ENCODE data around the gene HLA-DMA. TPM values are rescaled to one million over a fixed set of nuclear protein-coding genes. Genes with fewer than 3 reads are reported as not detected.

Gene HLA-DMA
- total and polyA plus RNA-seq, 2 of the 8 experiments (the other 6 are each of a cell fraction or from before 2014, with no cell fraction given), result 13.3 to 23.1 TPM

DNA sequence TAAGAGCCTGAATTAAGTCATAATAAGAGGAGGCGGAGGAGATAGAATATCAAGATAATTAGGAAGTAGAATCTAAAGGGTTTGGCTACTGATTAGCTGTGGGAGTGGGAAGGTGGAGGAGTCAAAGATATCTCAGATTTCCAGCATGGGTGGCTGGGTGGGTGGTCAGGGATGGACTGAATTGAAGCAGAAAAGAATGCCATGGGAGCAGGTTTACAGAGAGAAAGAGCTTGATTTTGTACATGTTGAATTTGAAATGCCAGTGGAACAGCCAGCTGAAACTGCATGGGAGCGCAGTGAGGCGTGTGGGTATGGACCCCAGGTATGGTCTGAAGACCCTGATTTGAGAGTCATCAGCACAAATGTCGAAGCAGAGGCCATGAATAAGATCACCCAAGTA, 1.4 kb upstream of the HLA-DMA start (continued):
- TF ChIP-seq, protein P1, sequence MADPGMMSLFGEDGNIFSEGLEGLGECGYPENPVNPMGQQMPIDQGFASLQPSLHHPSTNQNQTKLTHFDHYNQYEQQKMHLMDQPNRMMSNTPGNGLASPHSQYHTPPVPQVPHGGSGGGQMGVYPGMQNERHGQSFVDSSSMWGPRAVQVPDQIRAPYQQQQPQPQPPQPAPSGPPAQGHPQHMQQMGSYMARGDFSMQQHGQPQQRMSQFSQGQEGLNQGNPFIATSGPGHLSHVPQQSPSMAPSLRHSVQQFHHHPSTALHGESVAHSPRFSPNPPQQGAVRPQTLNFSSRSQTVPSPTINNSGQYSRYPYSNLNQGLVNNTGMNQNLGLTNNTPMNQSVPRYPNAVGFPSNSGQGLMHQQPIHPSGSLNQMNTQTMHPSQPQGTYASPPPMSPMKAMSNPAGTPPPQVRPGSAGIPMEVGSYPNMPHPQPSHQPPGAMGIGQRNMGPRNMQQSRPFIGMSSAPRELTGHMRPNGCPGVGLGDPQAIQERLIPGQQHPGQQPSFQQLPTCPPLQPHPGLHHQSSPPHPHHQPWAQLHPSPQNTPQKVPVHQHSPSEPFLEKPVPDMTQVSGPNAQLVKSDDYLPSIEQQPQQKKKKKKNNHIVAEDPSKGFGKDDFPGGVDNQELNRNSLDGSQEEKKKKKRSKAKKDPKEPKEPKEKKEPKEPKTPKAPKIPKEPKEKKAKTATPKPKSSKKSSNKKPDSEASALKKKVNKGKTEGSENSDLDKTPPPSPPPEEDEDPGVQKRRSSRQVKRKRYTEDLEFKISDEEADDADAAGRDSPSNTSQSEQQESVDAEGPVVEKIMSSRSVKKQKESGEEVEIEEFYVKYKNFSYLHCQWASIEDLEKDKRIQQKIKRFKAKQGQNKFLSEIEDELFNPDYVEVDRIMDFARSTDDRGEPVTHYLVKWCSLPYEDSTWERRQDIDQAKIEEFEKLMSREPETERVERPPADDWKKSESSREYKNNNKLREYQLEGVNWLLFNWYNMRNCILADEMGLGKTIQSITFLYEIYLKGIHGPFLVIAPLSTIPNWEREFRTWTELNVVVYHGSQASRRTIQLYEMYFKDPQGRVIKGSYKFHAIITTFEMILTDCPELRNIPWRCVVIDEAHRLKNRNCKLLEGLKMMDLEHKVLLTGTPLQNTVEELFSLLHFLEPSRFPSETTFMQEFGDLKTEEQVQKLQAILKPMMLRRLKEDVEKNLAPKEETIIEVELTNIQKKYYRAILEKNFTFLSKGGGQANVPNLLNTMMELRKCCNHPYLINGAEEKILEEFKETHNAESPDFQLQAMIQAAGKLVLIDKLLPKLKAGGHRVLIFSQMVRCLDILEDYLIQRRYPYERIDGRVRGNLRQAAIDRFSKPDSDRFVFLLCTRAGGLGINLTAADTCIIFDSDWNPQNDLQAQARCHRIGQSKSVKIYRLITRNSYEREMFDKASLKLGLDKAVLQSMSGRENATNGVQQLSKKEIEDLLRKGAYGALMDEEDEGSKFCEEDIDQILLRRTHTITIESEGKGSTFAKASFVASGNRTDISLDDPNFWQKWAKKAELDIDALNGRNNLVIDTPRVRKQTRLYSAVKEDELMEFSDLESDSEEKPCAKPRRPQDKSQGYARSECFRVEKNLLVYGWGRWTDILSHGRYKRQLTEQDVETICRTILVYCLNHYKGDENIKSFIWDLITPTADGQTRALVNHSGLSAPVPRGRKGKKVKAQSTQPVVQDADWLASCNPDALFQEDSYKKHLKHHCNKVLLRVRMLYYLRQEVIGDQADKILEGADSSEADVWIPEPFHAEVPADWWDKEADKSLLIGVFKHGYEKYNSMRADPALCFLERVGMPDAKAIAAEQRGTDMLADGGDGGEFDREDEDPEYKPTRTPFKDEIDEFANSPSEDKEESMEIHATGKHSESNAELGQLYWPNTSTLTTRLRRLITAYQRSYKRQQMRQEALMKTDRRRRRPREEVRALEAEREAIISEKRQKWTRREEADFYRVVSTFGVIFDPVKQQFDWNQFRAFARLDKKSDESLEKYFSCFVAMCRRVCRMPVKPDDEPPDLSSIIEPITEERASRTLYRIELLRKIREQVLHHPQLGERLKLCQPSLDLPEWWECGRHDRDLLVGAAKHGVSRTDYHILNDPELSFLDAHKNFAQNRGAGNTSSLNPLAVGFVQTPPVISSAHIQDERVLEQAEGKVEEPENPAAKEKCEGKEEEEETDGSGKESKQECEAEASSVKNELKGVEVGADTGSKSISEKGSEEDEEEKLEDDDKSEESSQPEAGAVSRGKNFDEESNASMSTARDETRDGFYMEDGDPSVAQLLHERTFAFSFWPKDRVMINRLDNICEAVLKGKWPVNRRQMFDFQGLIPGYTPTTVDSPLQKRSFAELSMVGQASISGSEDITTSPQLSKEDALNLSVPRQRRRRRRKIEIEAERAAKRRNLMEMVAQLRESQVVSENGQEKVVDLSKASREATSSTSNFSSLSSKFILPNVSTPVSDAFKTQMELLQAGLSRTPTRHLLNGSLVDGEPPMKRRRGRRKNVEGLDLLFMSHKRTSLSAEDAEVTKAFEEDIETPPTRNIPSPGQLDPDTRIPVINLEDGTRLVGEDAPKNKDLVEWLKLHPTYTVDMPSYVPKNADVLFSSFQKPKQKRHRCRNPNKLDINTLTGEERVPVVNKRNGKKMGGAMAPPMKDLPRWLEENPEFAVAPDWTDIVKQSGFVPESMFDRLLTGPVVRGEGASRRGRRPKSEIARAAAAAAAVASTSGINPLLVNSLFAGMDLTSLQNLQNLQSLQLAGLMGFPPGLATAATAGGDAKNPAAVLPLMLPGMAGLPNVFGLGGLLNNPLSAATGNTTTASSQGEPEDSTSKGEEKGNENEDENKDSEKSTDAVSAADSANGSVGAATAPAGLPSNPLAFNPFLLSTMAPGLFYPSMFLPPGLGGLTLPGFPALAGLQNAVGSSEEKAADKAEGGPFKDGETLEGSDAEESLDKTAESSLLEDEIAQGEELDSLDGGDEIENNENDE (IDR thresholded peaks at IDR 0.05; ENCODE audit: insufficient replicate concordance, low read length), result no peak
- TF ChIP-seq KDM1A (IDR thresholded peaks at IDR 0.05; ENCODE audit: borderline replicate concordance, low read length) (no peak), GABPA (IDR thresholded peaks at IDR 0.05; ENCODE audit: borderline replicate concordance, insufficient read depth, low read length) (no peak), GTF2F1 (IDR thresholded peaks at IDR 0.05; ENCODE audit: borderline replicate concordance, low read depth, low read length) (no peak)

Measured in H1 (cell line).